H1 (cell line): ENCODE results near the gene BCL2L13. TPM values are rescaled to one million over a fixed set of nuclear protein-coding genes. Genes with fewer than 3 reads are reported as not detected.

ENCODE experiments used
- CTCF ChIA-PET: fragments of 300-600 bp; sonication (Branson Sonifier 250); formaldehyde crosslinking; loops from one replicate; lab custom pipeline; 2021; ENCODE audit not compliant: partially characterized antibody; lab: Charles Lee
- POLR2A ChIA-PET: fragments of 300-600 bp; sonication (Branson Sonifier 250); formaldehyde crosslinking; loops from one replicate; lab custom pipeline; 2021; ENCODE audit warnings: inconsistent platforms; ENCODE audit not compliant: partially characterized antibody; lab: Charles Lee
- DNase-seq, 2 experiments: peaks; one replicate each; pipeline versions ENCODE4 v3.0.0 to v3.0.0-alpha.2; 2010 to 2022; ENCODE audit warnings: low spot score in 2 of 2, low read depth in 1 of 2, mixed read lengths in 1 of 2
- FAIRE-seq: peaks from 2 replicates; lab custom pipeline; 2011; peaks lifted over from hg19 to GRCh38; lab: Jason Lieb, UNC
- H2AFZ ChIP-seq: 2 replicates; pipeline ENCODE4 v1.8.1; 2012; ENCODE audit warnings: low read length, inconsistent platforms
- H2AK5ac ChIP-seq: 2 replicates; pipeline ENCODE4 v1.6.1; 2013; ENCODE audit warnings: low read depth, low read length
- H2BK120ac ChIP-seq: replicated peaks from 2 replicates; pipeline ENCODE3; 2013; ENCODE audit warnings: low read depth, low read length, inconsistent platforms
- H2BK12ac ChIP-seq: 2 replicates; pipeline ENCODE4 v1.6.1; 2013; ENCODE audit warnings: low read depth, low read length
- H2BK15ac ChIP-seq: 2 replicates; pipeline ENCODE4 v1.6.1; 2013; ENCODE audit warnings: low read length
- H2BK20ac ChIP-seq: 2 replicates; pipeline ENCODE4 v1.6.1; 2013; ENCODE audit warnings: low read length
- H2BK5ac ChIP-seq: 2 replicates; pipeline ENCODE4 v1.6.1; 2013; ENCODE audit warnings: low read depth, low read length
- H3K14ac ChIP-seq: 2 replicates; pipeline ENCODE4 v1.6.1; 2013; ENCODE audit warnings: inconsistent platforms; ENCODE audit not compliant: insufficient read length
- H3K18ac ChIP-seq: 2 replicates; pipeline ENCODE4 v1.6.1; 2013; ENCODE audit warnings: low read length; ENCODE audit errors: extremely low read depth
- H3K23ac ChIP-seq: 2 replicates; pipeline ENCODE4 v1.6.1; 2013; ENCODE audit warnings: inconsistent platforms; ENCODE audit not compliant: insufficient read length
- H3K23me2 ChIP-seq: 2 replicates; pipeline ENCODE4 v1.6.1; 2013; ENCODE audit warnings: low read depth, low read length
- H3K27ac ChIP-seq: 2 replicates; pipeline ENCODE4 v1.6.1; 2011; ENCODE audit warnings: low read depth, low read length, inconsistent platforms
- H3K27me3 ChIP-seq, 4 experiments: replicated peaks in 1 of 4; 1 replicate in 1 of 4; 2 replicates in 3 of 4; pipeline versions ENCODE4 v1.6.1 to v1.8.1; 2011 to 2013; ENCODE audit warnings: low read length in 3 of 4, mild to moderate bottlenecking in 3 of 4, inconsistent platforms in 2 of 4, mixed read lengths in 2 of 4, moderate library complexity in 1 of 4; ENCODE audit not compliant: control insufficient read depth in 3 of 4, insufficient read depth in 3 of 4; ENCODE audit errors: extremely low read depth in 1 of 4
- H3K36me3 ChIP-seq, 4 experiments: 2 replicates each; pipeline versions ENCODE4 v1.6.1 to v1.8.1; 2011 to 2013; ENCODE audit warnings: mild to moderate bottlenecking in 4 of 4, low read length in 3 of 4, moderate library complexity in 2 of 4, control low read depth in 1 of 4, inconsistent platforms in 1 of 4; ENCODE audit not compliant: insufficient read depth in 4 of 4, control insufficient read depth in 2 of 4
- H3K4ac ChIP-seq: replicated peaks from 2 replicates; pipeline ENCODE3; 2013; ENCODE audit warnings: low read length, low read depth, mixed read lengths, inconsistent platforms; ENCODE audit not compliant: insufficient read length
- H3K4me1 ChIP-seq, 4 experiments: replicated peaks in 1 of 4; 1 replicate in 1 of 4; 2 replicates in 3 of 4; pipeline versions ENCODE4 v1.6.1 to v1.8.1; 2011 to 2013; ENCODE audit warnings: low read length in 3 of 4, inconsistent platforms in 2 of 4, mixed read lengths in 1 of 4; ENCODE audit not compliant: insufficient read depth in 4 of 4, control insufficient read depth in 3 of 4
- H3K4me2 ChIP-seq, 2 experiments: 2 replicates each; pipeline versions ENCODE4 v1.6.1 to v1.8.1; 2011 to 2013; ENCODE audit warnings: low read depth in 2 of 2, low read length in 2 of 2, control low read depth in 1 of 2, inconsistent platforms in 1 of 2, mild to moderate bottlenecking in 1 of 2; ENCODE audit not compliant: insufficient read depth in 1 of 2
- H3K4me3 ChIP-seq, 4 experiments: fragments of 200-600, 300-600 bp in 1 of 4; sonication (generic), shearing (Covaris generic), sonication (Bioruptor Twin) in 1 of 4; 2 replicates each; pipeline versions ENCODE4 v1.5.1 to v1.8.1; 2011 to 2016; ENCODE audit warnings: low read length in 4 of 4, low read depth in 3 of 4, control low read depth in 2 of 4, inconsistent platforms in 2 of 4, mild to moderate bottlenecking in 2 of 4, mixed read lengths in 1 of 4, moderate library complexity in 1 of 4; ENCODE audit not compliant: insufficient read depth in 2 of 4; ENCODE audit errors: extremely low read depth in 1 of 4
- H3K56ac ChIP-seq: replicated peaks from 2 replicates; pipeline ENCODE3; 2013; ENCODE audit warnings: low read depth, mild to moderate bottlenecking, mixed read lengths, low read length, inconsistent platforms; ENCODE audit not compliant: insufficient read length
- H3K79me1 ChIP-seq: 2 replicates; pipeline ENCODE4 v1.6.1; 2013; ENCODE audit warnings: low read depth, low read length, control low read depth
- H3K79me2 ChIP-seq, 2 experiments: 2 replicates each; pipeline versions ENCODE4 v1.6.1 to v1.8.1; 2012 to 2013; ENCODE audit warnings: low read length in 2 of 2, mild to moderate bottlenecking in 2 of 2, inconsistent platforms in 1 of 2; ENCODE audit not compliant: insufficient read depth in 2 of 2, control insufficient read depth in 1 of 2
- H3K9ac ChIP-seq, 4 experiments: replicated peaks in 1 of 4; 1 replicate in 1 of 4; 2 replicates in 3 of 4; pipeline versions ENCODE4 v1.6.1 to v1.8.1; 2011 to 2013; ENCODE audit warnings: low read depth in 3 of 4, low read length in 3 of 4, control low read depth in 2 of 4, mild to moderate bottlenecking in 2 of 4, moderate library complexity in 2 of 4, inconsistent platforms in 1 of 4; ENCODE audit errors: extremely low read depth in 1 of 4
- H3K9me3 ChIP-seq, 2 experiments: 2 replicates each; pipeline versions ENCODE4 v1.6.1 to v1.8.1; 2012 to 2013; ENCODE audit warnings: mild to moderate bottlenecking in 2 of 2, moderate library complexity in 2 of 2, control low read depth in 1 of 2, inconsistent platforms in 1 of 2, low read depth in 1 of 2, low read length in 1 of 2, mixed read lengths in 1 of 2; ENCODE audit not compliant: insufficient read depth in 2 of 2
- H4K20me1 ChIP-seq, 2 experiments: replicated peaks in 1 of 2; 2 replicates each; pipeline versions ENCODE3 to v1.8.1; 2011 to 2013; ENCODE audit warnings: inconsistent platforms in 2 of 2, low read length in 2 of 2, mild to moderate bottlenecking in 1 of 2; ENCODE audit not compliant: insufficient read depth in 2 of 2, control insufficient read depth in 1 of 2
- H4K5ac ChIP-seq: 2 replicates; pipeline ENCODE4 v1.6.1; 2013; ENCODE audit warnings: low read length, low read depth, mixed read lengths, inconsistent platforms; ENCODE audit not compliant: insufficient read length
- H4K8ac ChIP-seq: 2 replicates; pipeline ENCODE4 v1.8.0; 2013; ENCODE audit warnings: mild to moderate bottlenecking, moderate library complexity, low read length, inconsistent platforms; ENCODE audit not compliant: insufficient read depth; ENCODE audit errors: extremely low read depth
- H4K91ac ChIP-seq: replicated peaks from 2 replicates; pipeline ENCODE3; 2013; ENCODE audit warnings: low read length, mixed read lengths, inconsistent platforms; ENCODE audit not compliant: insufficient read length
- ASH2L ChIP-seq: fragments of 200-600, 300-600 bp; sonication (generic); IDR thresholded peaks from one replicate; pipeline ENCODE4 v1.7.1; 2017; ENCODE audit warnings: low read length
- CBX8 ChIP-seq: fragments of 300-800, 300-1000 bp; sonication (generic); IDR thresholded peaks from 2 replicates; pipeline ENCODE4 v1.7.1; 2016; ENCODE audit warnings: low read depth, low read length, borderline replicate concordance
- RBBP5 ChIP-seq: IDR thresholded peaks from 2 replicates; pipeline ENCODE4 v1.7.1; 2012; ENCODE audit warnings: low read depth, mild to moderate bottlenecking, inconsistent platforms, low read length, moderate library complexity, borderline replicate concordance
- WGBS, 2 experiments: shearing (Covaris generic) in 1 of 2; methylation state at CpG; one replicate each; pipeline versions ENCODE4 v1.1.6 to v1.1.7; 2013 to 2015; ENCODE audit warnings: low lambda C conversion rate in 2 of 2, mixed read lengths in 2 of 2, inconsistent platforms in 1 of 2, low coverage in 1 of 2, missing lambda C conversion rate in 1 of 2; ENCODE audit not compliant: insufficient replicate concordance in 2 of 2, insufficient coverage in 1 of 2, insufficient read length in 1 of 2; ENCODE audit errors: extremely low coverage in 1 of 2, missing lambda C conversion rate in 1 of 2; 5-methylcytosine and 5-hydroxymethylcytosine counted together
- polyA plus RNA-seq, 7 experiments: library from polyadenylated mRNA; depleted of rRNA in 3 of 7; stranded (reverse) in 5 of 7; unstranded in 2 of 7; fragments of >200 nt in 5 of 7; fragments of 200-250 nt in 2 of 7; gene quantifications; 1 replicate in 5 of 7; 2 replicates in 1 of 7; 4 replicates in 1 of 7; pipeline versions ENCODE4 v1.2.1 to v1.2.3, GENCODE V29; 2011 to 2013; ENCODE audit warnings: missing spikeins in 2 of 7, mixed read lengths in 2 of 7
- total RNA-seq: library from RNA; stranded (reverse); fragmentation: NEBNext Ultra II Directional; extraction: Animal tissue kit (Norgen Biotek cat#: 25700); gene quantifications from 2 replicates; pipeline ENCODE4 v1.2.1, GENCODE V29; 2021

The BCL2L13 gene
- total and polyA plus RNA-seq, 2 of the 8 experiments (the other 6 are each of a cell fraction or from before 2014, with no cell fraction given) = 20.7 to 35.0 TPM

DNA sequence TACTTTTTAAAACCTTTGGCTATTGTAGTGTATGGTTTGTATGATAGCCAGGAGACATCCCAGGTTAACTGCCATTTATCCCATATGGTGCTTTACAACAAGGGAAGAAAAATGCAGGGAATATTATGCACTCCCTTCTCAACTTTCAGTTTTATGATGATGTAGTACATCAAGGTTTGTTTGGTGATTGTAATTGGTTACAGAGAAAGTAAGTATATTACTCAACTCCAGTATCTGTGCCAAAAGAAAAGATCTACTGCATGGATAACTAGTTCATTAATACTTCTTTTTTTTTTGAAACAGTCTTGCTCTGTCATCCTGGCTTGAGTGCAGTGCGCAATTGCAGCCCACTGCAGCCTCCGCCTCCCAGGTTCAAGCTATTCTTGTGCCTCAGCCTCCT is 65.3 kb downstream of the BCL2L13 start:
- Histone ChIP-seq H4K91ac (no peak overlapping the region), H3K36me3 (peaks cover 0 to 2% (median 0%) of the 10 kb centered on the region in 4 experiments; a peak in 1 of 8 replicates), H3K9me3 (no peaks in the 10 kb centered on the region), H3K23ac (no peak overlapping the region), H2BK12ac (no peak overlapping the region), H3K18ac (no peak overlapping the region)
- no peak for FAIRE-seq
- no peak for TF ChIP-seq ASH2L
- TF ChIP-seq CBX8 = no peak
- no peak for TF ChIP-seq RBBP5
- TF ChIP-seq, all 59 proteins: peak for 0
- H3K79me2 ChIP-seq = no peaks in the 10 kb centered on the region
- H4K8ac ChIP-seq = no peak overlapping the region
- H2AK5ac ChIP-seq = no peak overlapping the region
- no peak overlapping the region for H2BK5ac ChIP-seq
- H4K20me1 ChIP-seq = no peaks in the 10 kb centered on the region
- no peak overlapping the region for H2BK15ac ChIP-seq
- H3K14ac ChIP-seq = no peak overlapping the region
- H3K4me3 ChIP-seq = no peak overlapping the region
- no peak overlapping the region for H3K4ac ChIP-seq
- no peak overlapping the region for H2BK120ac ChIP-seq
- no peak overlapping the region for H2BK20ac ChIP-seq
- H3K23me2 ChIP-seq = no peaks in the 10 kb centered on the region; the same call in 1 of the 2 replicates
- whole genome bisulfite sequencing, 2 experiments = 88% methylated on average over 2 of the region's 2 CpGs; no CpG with 5 or more reads in 1 of the 2 experiments
- H3K27ac ChIP-seq = no peak overlapping the region
- CTCF ChIA-PET = no interaction called here
- no peak overlapping the region for H3K4me2 ChIP-seq
- no peak overlapping the region for H4K5ac ChIP-seq
- peaks cover 0 to 4% (median 0%) of the 10 kb centered on the region in 4 experiments; a peak in 1 of 7 replicates for H3K4me1 ChIP-seq
- H2AFZ ChIP-seq = no peak overlapping the region
- DNase-seq = no peak
- no peaks in the 10 kb centered on the region for H3K27me3 ChIP-seq
- H3K56ac ChIP-seq = no peak overlapping the region
- H3K79me1 ChIP-seq = no peaks in the 10 kb centered on the region
- POLR2A ChIA-PET = no interaction called here
- H3K9ac ChIP-seq = no peak overlapping the region
